ENCODE data around the gene PYDC1.
A peak's percentile ranks its signal among the peaks of the same experiment; 100 is the strongest.
"Not testable (repeated sequence)": the region's sequence is repeated elsewhere in the genome, so short reads cannot be mapped to it uniquely, and the experiment has no call there.

The PYDC1 gene

DNA sequence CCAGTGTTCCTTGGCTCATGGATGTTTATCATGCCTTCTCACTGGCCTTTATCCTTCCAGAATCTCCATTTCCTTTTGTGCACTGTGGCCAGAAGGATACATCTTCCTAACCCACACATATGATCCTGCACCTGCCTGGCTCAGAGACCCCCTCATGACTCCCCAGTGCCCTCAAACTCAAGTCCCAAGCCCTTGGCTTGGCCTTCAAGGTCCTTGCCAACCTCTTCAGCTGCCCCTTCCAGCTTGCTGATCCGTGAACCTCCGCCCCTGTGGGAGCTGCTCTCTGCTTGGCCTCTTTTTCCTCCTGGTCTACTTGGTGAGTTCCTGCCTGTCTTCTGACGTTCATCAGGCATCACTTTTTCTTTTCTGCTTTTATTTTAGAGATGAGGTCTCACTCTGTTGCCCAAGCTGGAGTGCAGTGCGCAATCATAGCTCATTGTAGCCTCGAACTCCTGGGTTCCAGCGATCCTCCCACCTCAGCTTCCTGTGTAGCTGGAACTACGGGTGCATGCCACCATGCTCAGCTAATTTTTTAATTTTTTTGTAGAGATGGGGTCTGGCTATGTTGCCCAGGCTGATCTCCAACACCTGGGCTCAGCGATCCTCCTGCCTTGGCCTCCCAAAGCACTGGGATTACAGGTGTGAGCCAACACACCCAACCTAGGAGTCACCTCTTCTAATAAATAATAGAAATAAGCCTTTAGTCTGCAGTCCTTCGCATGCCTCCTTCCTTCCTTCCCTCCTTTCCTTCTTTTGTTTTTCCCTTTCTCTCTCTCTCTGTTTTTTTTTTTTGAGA, 11.9 kb downstream of the PYDC1 start:
- H3K4me3 ChIP-seq (ENCODE audit: low read depth, low read length) = no peak overlapping the region
- TF ChIP-seq, protein P1, sequence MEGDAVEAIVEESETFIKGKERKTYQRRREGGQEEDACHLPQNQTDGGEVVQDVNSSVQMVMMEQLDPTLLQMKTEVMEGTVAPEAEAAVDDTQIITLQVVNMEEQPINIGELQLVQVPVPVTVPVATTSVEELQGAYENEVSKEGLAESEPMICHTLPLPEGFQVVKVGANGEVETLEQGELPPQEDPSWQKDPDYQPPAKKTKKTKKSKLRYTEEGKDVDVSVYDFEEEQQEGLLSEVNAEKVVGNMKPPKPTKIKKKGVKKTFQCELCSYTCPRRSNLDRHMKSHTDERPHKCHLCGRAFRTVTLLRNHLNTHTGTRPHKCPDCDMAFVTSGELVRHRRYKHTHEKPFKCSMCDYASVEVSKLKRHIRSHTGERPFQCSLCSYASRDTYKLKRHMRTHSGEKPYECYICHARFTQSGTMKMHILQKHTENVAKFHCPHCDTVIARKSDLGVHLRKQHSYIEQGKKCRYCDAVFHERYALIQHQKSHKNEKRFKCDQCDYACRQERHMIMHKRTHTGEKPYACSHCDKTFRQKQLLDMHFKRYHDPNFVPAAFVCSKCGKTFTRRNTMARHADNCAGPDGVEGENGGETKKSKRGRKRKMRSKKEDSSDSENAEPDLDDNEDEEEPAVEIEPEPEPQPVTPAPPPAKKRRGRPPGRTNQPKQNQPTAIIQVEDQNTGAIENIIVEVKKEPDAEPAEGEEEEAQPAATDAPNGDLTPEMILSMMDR (IDR thresholded peaks at IDR 0.05; ENCODE audit: insufficient read depth, low read length, missing control alignments) = no peak
- CTCF ChIA-PET = no interaction called here
- DNase-seq (ENCODE audit: low read depth, low spot score) = no peak
- POLR2A ChIA-PET = no interaction called here

DNA sequence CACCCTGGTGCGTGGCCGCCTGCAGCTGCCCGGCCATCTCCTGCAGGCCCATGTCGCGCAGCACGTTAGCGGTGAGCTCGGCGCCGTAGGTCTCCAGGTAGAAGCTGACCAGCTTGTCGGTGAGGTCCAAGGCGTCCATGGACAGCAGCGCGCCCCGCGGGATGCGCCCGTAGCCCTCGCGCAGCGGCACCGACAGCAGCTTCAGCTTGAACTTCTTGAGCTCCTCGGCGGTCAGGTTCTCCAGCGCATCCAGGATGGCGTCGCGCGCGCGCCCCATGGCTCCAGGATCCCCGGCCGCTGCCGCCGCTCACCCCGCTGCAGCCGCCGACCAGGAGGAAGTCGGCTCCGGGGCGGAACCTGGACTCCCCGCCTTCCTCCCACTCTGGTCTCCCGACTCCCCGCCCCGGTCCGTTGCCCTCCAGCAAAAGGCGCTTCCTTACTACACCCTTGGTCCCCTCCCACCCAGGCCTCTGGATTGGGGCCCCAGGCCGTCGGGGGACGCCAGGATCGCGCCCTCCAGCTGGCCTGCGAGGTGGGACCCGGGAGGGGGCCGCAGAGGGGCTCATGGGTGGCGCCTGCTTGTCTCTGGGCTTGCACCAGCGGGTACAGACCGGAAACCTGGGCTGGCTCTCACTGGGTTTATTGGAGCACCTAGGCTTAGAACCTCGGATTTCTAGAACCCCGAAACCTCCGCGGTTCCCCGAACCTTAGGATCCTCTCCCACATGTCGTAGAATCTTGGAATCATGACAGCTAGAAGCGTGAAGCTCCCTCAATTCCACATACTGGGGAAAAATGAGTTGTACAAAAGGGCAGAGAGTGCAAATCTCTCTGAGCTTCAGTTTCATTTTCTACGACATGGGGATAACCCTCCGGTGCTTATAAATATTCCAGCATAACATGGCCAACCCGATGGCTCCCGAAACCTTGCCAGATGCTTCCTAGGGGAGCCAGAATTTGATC, 14.2 kb downstream of the PYDC1 start, which contains the start of gene PYCARD:
TSS of gene PYCARD (minus strand) at position 347 of the 962 bp plus-strand sequence. CDS start at position 277, 70 bp downstream.
- H3K4me3 ChIP-seq (ENCODE audit: low read depth, low read length) = peak within 1 kb of the TSS; percentile 69
- no peak for DNase-seq (ENCODE audit: low read depth, low spot score)
- ChIA-PET POLR2A (interaction anchor here (0.6 to 3.5 kb wide), 3 partner anchors 20 to 247 kb away, joined by 3 to 24 read pairs (median 7); partner anchors contain the start of gene FUS), CTCF (interaction anchor here (1.1 to 2.9 kb wide), 2 partner anchors 241 to 258 kb away, joined by 6 to 18 read pairs; partner anchors contain the start of gene ZNF843)
- TF ChIP-seq, protein P1 (IDR thresholded peaks at IDR 0.05; ENCODE audit: insufficient read depth, low read length, missing control alignments) = no peak

DNA sequence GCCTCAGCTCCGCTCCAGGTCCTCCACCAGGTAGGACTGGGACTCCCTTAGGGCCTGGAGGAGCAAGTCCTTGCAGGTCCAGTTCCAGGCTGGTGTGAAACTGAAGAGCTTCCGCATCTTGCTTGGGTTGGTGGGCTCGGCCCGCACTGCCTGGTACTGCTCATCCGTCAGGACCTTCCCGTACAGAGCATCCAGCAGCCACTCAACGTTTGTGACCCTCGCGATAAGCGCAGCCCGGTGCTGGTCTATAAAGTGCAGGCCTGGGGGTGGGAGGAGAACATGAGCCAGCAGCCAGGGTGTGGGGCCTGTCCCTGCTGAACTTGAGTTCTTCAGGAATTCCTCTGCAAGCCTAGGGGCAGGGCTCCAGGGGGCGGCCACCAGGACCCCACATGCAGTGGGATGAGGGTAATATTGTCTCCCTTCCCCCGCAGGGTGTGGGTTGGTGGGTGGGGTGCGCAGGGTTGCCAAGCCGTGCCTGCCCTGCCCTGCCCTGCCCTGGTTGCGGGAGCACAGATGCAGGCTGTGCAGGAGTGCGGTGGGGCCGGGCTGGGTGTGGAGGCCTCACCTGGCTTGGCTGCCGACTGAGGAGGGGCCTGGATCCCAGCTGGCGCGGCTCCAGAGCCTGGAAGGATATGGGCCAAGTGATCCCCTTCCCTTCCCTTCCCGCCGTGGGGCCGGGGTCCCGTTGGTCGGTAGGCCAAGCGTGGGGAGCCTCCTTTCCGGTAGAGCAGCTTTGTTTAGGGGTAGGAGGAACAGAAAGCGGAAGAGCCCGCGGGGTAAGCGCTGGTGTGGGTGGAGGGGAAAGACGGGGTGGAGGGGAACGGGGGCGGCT, 15.1 kb downstream of the PYDC1 start:
- H3K4me3 ChIP-seq (ENCODE audit: low read depth, low read length) = peak overlapping the region; percentile 69
- ChIA-PET POLR2A (interaction anchor here (0.6 to 3.5 kb wide), 3 partner anchors 19 to 246 kb away, joined by 3 to 24 read pairs (median 7); partner anchors contain the start of gene FUS), CTCF (interaction anchor here (0.9 to 2.9 kb wide), 4 partner anchors 42 to 259 kb away, joined by 4 to 18 read pairs (median 6); partner anchors contain the start of gene ZNF843)
- no peak for DNase-seq (ENCODE audit: low read depth, low spot score)
- TF ChIP-seq, protein P1 (IDR thresholded peaks at IDR 0.05; ENCODE audit: insufficient read depth, low read length, missing control alignments) = no peak

DNA sequence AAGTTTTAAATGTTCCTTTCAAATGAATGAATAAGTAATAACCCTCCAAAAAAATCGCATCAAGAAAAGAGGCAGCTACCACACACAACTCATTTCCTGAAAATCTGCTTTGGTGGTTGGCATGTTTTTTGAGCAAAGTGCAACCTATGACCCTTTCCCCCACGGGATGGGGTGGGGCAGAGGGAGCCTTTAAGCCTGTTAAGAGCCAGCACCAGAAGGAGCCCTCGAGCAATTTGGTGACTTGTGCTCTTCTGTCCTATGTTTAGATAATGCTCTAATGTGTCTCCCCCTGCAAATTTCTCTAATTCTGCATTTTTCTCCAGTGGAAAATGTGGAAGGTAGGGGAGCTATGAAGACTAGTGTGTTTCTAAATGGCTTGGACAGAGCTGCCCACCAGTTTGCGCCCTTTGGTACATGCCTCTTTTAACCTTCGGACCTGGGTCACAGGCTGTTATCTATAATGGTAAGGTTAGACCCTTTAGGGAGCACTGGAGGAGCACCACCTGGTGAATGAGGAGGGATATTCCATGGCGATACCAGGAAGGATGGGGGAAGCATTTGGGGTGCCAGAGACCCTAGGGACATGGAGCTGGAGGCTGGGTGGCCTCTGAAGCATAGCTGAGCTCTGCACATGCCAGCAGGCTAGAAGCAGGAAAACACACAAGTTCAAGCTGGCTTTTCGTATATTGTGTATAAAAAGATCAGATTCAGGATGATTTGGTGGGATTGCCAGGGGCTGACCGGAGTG, 15.9 kb downstream of the PYDC1 start:
- TF ChIP-seq, protein P1 (IDR thresholded peaks at IDR 0.05; ENCODE audit: insufficient read depth, low read length, missing control alignments) = no peak

DNA sequence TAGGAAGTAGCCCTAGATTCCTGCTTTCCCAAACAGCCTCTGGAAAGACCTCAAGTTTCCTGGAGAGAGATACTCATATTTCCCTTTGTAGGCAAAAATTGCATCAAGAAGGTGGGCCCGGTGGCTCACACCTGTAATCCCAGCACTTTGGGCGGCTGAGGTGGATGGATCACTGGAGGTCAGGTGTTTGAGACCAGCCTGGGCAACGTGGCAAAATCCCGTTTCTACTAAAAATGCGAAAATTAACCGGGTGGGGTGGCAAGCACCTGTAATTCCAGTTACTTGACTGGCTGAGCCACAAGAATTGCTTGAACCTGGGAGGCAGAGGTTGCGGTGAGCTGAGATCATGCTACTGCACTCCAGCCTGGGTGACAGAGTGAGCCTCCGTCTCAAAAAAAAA, 16.8 kb downstream of the PYDC1 start:
- ChIA-PET POLR2A (interaction anchor here (0.6 kb wide), 1 partner anchor 20 kb away, joined by 4 read pairs; the partner anchor contains the start of gene FUS), CTCF (interaction anchor here (2.0 to 2.9 kb wide), 2 partner anchors 40 to 243 kb away, joined by 5 to 18 read pairs; partner anchors contain the start of gene ZNF843)
- not testable (repeated sequence) for DNase-seq (ENCODE audit: low read depth, low spot score); H3K4me3 ChIP-seq (ENCODE audit: low read depth, low read length)

More for the DNA sequence above, 15.9 kb downstream of the PYDC1 start:
- DNase-seq (ENCODE audit: low read depth, low spot score) = no peak
- POLR2A ChIA-PET = interaction anchor here (3.5 kb wide), 1 partner anchor 21 kb away, joined by 24 read pairs; the partner anchor contains the start of gene FUS
- H3K4me3 ChIP-seq (ENCODE audit: low read depth, low read length) = peak overlapping the region; percentile 69
- CTCF ChIA-PET = interaction anchor here (0.9 to 2.9 kb wide), 3 partner anchors 41 to 243 kb away, joined by 4 to 18 read pairs (median 5); partner anchors contain the start of gene ZNF843
